Memory B cell (primary cell): ENCODE measurements around the gene MT2A.

ENCODE experiments used
- ATAC-seq: fragments of 150-1000 bp; cut with Tn5 transposase; 2 replicates; pipeline ENCODE4 v1.10.0; 2021; ENCODE audit warnings: low read depth, mild to moderate bottlenecking, moderate library complexity
- DNase-seq, 2 donors: peaks; one replicate each; pipeline ENCODE4 v3.0.0; 2022; ENCODE audit warnings: low spot score in 2 of 2
- H3K27ac Mint-ChIP-seq: one replicate; pipeline ENCODE4 v1.8.0; 2022; ENCODE audit warnings: mild to moderate bottlenecking, moderate library complexity, mixed read lengths
- H3K27me3 Mint-ChIP-seq: one replicate; pipeline ENCODE4 v1.8.0; 2022; ENCODE audit warnings: mixed read lengths
- H3K36me3 Mint-ChIP-seq: one replicate; pipeline ENCODE4 v1.8.0; 2022; ENCODE audit warnings: mild to moderate bottlenecking, mixed read lengths
- H3K4me1 Mint-ChIP-seq: one replicate; pipeline ENCODE4 v1.8.0; 2022; ENCODE audit warnings: mixed read lengths
- H3K4me3 Mint-ChIP-seq: one replicate; pipeline ENCODE4 v1.8.0; 2022; ENCODE audit warnings: mild to moderate bottlenecking, moderate library complexity, mixed read lengths
- H3K9me3 Mint-ChIP-seq: one replicate; pipeline ENCODE4 v1.8.0; 2022; ENCODE audit warnings: mixed read lengths

Gene MT2A

DNA sequence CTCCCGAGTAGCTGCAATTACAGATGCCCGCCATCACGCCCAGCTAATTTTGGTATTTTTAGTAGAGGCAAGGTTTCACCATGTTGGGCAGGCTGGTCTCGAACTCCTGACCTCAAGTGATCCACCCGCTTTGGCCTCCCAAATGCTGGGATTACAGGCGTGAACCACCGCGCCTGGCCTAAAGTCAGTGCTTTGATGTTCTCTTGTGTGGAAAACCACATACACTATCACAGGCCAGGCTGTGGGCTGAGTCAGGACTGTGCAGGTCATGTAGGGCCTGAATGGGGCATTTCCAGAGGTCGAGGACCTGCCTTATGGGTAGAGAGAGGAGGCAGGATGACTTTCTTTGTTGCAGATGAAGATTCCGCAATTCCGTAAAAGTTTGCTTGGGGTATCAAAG lies 24.1 kb upstream of the MT2A start:
- no peak for ATAC-seq
- no peak overlapping the region for H3K4me3 Mint-ChIP-seq
- H3K36me3 Mint-ChIP-seq = no peaks in the 10 kb centered on the region
- H3K27ac Mint-ChIP-seq = no peak overlapping the region
- peaks cover 3% of the 10 kb centered on the region for H3K4me1 Mint-ChIP-seq
- H3K27me3 Mint-ChIP-seq = peaks cover 17% of the 10 kb centered on the region
- DNase-seq = no peak
- no peaks in the 10 kb centered on the region for H3K9me3 Mint-ChIP-seq

DNA sequence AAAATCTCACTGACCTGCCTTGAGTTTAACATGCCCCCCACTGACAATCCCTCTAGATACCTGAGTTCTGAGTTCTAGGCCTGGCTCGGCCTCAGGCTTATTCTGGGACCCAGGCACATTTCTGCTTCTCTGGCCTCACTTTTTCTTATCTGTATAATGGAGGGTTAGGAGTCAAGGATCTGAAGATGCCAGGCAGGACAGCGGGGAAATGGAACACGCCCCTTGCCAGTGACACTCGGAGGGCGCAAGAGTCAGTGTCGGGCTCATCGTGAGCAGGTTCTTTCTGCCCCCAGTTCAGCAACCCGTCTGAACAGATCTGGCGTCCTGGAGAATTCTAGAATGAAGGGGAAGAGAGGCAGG lies 19.6 kb upstream of the MT2A start:
- Mint-ChIP-seq H3K27me3 (peaks cover 33% of the 10 kb centered on the region), H3K36me3 (no peaks in the 10 kb centered on the region), H3K9me3 (no peaks in the 10 kb centered on the region), H3K27ac (no peak overlapping the region), H3K4me1 (peaks cover 6% of the 10 kb centered on the region), H3K4me3 (peak overlapping the region; percentile 59)
- DNase-seq (no peak), ATAC-seq (no peak)

DNA sequence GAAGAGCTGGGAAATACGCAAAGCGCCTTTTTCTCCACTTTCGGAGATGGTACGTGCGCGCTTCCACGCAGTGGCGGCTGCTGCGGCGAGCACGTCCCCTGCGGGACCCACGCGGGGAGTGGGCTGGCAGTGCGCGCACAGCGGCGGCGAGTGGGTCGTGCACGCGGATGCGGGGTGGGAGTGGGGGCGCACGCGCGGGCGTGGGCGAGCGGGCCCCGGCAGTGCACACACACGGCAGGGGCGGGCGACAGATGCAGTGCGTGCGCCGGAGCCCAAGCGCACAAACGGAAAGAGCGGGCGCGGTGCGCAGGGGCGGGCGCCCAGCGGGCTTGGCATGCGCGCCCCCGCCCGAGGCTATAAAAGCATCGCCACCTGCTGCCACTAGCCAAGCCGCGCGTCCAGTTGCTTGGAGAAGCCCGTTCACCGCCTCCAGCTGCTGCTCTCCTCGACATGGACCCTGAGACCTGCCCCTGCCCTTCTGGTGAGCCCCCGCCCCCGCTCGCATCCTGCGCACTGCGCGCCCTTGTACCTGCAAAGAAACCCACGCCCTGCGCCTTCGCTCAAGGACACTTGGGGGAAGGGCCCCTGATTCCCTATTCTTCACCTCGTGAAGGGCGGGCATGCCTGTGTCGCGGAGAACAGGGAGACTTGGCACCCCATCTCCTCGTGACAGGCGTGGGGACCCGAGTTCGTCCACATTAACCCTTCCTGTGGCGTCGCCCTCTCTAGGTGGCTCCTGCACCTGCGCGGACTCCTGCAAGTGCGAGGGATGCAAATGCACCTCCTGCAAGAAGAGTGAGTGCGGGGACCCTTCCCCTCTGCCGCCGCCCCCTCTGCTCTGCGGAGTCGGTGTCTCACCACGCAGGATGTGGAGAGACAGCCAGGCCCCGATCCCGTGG lies 19.0 kb upstream of the MT2A start, which contains the start of gene MT3:
Gene MT3, plus strand, starts transcription at position 388 of the 899 bp plus-strand sequence. Its CDS starts 63 bp downstream, at position 451.
- peaks cover 6% of the 10 kb centered on the region for H3K4me1 Mint-ChIP-seq
- DNase-seq (no peak), ATAC-seq (peak; percentile 31)
- H3K27me3 Mint-ChIP-seq = peaks cover 30% of the 10 kb centered on the region
- H3K27ac Mint-ChIP-seq = no peak within 1 kb of the TSS
- peaks cover 2% of the 10 kb centered on the region for H3K9me3 Mint-ChIP-seq
- peak within 1 kb of the TSS; percentile 59 for H3K4me3 Mint-ChIP-seq
- no peaks in the 10 kb centered on the region for H3K36me3 Mint-ChIP-seq

DNA sequence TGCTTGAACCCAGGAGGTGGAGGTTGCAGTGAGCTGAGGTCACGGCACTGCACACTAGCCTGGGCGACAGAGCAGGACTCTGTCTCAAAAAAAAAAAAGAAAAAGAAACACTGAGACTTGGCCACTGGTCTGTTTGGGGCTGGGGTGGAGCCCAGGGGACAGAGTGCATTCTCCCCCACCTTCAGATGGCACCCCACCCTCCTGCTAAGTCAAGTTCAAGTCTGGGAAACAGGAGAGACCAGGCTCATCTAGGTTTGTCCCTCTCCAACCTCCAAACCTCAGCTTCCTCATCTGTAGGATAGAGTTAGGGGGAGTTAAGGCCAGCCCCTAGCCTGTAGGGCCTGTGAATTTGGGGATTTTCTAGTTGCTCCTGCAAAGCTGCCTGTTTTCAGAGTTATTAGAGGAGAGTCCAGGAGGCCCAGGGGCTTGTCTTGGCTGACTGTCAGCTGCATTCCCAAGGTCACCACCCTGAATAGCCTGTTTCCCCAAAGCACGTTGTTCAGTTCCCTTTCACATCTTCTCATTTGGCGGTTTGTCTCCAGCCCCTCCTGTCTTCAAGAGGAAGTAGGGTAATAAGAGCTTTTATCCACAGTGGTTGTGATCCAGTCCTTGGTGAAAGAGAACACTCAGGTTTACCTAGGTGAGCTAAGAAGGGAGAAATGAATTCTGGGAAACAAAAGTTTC lies 16.9 kb upstream of the MT2A start:
- Mint-ChIP-seq H3K27me3 (peaks cover 27% of the 10 kb centered on the region), H3K4me1 (peaks cover 6% of the 10 kb centered on the region), H3K36me3 (no peaks in the 10 kb centered on the region), H3K9me3 (peaks cover 2% of the 10 kb centered on the region), H3K4me3 (no peak overlapping the region), H3K27ac (no peak overlapping the region)
- DNase-seq (no peak), ATAC-seq (no peak)

DNA sequence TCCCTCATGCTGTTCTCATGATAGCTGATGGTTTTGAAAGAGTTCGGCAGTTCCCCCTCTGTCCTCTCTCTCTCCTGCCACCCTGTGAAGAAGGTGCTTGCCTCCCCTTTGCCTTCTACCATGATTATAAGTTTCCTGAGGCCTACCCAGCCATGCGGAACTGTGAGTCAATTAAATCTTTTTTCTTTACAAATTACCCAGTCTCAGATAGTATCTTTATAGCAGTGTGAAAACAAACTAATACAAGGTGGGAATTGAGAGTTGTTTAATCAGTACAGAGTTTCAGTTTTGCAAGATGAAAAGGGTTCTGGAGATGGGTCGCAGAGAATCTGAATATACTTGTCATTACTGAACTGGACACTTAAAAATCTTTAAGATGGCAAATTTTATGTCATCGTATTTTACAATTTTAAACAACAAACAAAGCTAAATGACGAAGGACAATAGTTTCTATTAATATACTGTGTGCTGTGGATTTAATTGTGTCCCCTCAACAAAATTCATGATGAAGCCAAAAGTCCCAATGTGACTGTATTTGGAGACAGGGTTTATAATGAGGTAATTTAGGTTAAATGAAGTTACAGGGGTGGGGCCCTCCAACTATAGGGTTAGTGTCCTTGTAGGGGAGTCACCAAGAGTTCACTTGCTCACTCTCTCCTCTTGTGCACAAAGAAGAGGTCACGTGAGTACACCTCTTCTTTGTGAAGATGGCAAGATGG lies 14.7 kb upstream of the MT2A start:
- peaks cover 22% of the 10 kb centered on the region for H3K27me3 Mint-ChIP-seq
- DNase-seq = no peak
- no peak overlapping the region for H3K4me3 Mint-ChIP-seq
- peaks cover 5% of the 10 kb centered on the region for H3K4me1 Mint-ChIP-seq
- peaks cover 9% of the 10 kb centered on the region for H3K9me3 Mint-ChIP-seq
- no peak for ATAC-seq
- no peak overlapping the region for H3K27ac Mint-ChIP-seq
- no peaks in the 10 kb centered on the region for H3K36me3 Mint-ChIP-seq

DNA sequence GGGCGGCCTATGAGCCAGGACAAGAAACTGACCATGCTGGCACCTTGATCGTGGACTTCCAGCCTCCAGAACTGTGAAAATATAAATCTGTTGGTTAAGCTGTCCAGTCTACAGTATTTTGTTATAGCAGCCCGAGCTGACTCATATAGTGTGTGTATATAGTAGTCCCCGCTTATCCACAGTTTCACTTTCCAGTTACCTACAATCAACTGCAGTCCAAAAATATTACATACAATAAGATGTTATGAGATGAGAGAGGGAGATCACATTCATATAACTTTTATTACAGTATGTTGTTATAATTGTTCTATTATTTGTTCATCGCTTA lies 14.1 kb upstream of the MT2A start:
- H3K4me3 Mint-ChIP-seq = no peak overlapping the region
- H3K27ac Mint-ChIP-seq = no peak overlapping the region
- H3K9me3 Mint-ChIP-seq = peaks cover 9% of the 10 kb centered on the region
- DNase-seq (no peak), ATAC-seq (no peak)
- H3K36me3 Mint-ChIP-seq = no peaks in the 10 kb centered on the region
- H3K4me1 Mint-ChIP-seq = peaks cover 3% of the 10 kb centered on the region
- peaks cover 19% of the 10 kb centered on the region for H3K27me3 Mint-ChIP-seq

DNA sequence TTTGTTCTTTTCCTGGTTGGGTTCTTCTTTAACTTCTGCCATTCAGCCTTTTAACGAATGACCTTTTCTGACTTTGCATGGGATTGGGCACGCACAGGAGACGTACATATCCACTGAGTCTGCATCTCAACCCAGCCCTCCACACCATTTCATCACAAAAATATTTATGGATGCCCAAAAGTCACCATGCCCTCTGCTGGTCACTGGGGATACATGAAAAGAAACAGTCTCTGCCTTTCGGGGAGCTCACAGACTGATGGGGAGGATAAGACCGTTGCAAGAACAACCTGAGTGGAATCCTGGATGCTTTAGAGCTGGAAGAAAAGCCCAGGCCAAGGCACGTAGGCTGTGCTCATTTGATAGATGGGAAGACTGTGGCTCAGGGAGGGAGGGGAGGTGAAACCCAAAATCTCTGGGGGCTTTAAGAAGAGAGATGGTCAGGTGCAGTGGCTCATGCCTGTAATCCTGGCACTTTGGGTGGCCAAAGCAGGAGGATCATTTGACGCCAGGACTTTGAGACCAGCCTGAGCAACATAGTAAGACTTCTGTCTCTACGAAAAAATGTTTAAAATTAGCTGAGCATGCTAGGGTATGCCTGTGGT lies 7.9 kb upstream of the MT2A start:
- peaks cover 4% of the 10 kb centered on the region for H3K4me1 Mint-ChIP-seq
- ATAC-seq (peak; percentile 77), DNase-seq (peak in 1 of 2 donors; percentile 43)
- no peaks in the 10 kb centered on the region for H3K36me3 Mint-ChIP-seq
- peaks cover 7% of the 10 kb centered on the region for H3K9me3 Mint-ChIP-seq
- no peak overlapping the region for H3K27ac Mint-ChIP-seq
- no peak overlapping the region for H3K4me3 Mint-ChIP-seq
- peaks cover 10% of the 10 kb centered on the region for H3K27me3 Mint-ChIP-seq

DNA sequence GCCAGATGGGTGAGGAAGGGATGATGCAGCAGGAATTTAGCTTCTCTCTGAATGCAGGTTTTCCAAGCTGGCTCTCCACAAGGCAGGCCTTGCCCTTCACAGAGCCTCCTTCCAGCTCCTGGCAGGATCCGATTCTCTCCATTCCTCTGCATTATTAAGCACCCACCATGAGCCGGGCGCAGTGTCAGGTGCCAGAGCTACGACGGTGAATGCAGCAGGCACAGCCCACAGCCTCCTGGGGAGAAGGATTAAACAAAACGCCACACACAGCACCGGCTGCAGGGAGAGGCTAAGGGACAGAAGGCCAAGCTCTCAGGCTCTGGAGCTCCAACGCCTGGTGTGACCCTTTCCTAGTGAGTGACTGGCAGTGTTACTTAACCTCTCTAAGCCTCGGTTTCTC lies 7.1 kb upstream of the MT2A start:
- no peaks in the 10 kb centered on the region for H3K36me3 Mint-ChIP-seq
- peaks cover 7% of the 10 kb centered on the region for H3K9me3 Mint-ChIP-seq
- DNase-seq = no peak
- peaks cover 10% of the 10 kb centered on the region for H3K27me3 Mint-ChIP-seq
- no peak for ATAC-seq
- no peak overlapping the region for H3K4me3 Mint-ChIP-seq
- H3K4me1 Mint-ChIP-seq = peaks cover 4% of the 10 kb centered on the region
- no peak overlapping the region for H3K27ac Mint-ChIP-seq

DNA sequence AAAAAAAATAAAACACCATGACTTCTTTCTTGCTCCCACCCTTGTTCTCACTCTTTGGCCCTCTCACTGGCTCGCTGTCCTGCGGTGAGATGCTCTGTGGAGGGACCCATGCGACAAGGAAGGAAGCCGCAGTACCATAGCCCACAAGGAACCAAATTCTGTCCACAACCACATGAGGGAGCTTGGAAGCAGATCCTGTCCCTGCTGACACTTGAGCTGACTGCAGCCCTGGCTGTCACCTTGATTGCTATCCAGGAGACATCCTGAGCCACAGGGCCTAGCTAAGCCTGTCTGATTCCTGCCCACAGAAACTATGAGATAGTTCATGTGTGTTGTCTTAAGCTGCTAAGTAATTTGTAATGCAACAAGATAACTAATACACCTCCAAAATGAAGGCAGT lies 4.8 kb upstream of the MT2A start:
- Mint-ChIP-seq H3K36me3 (no peaks in the 10 kb centered on the region), H3K4me3 (no peak overlapping the region), H3K9me3 (no peaks in the 10 kb centered on the region), H3K4me1 (peaks cover 10% of the 10 kb centered on the region), H3K27ac (no peak overlapping the region), H3K27me3 (peaks cover 10% of the 10 kb centered on the region)
- ATAC-seq (no peak), DNase-seq (no peak)

DNA sequence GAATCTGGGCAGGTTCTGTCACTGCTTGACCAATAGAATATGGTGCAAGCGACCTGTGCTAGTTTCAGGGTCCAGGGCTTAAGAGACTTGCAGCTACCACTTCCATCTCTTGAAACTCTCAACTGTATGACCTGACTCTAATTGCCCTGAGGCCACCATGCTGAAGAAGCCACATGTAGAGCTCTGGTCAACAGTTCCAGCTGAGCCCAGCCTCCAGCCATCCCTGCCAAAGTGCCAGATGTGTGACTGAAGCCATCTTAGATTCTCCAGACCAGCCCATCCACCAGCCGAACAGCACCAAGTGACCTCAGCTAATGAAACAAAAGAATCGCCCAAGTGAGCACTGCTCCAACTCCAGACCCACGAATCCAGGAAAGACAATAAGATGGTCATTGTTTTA lies 3.4 kb upstream of the MT2A start:
- Mint-ChIP-seq H3K4me1 (peaks cover 17% of the 10 kb centered on the region), H3K27me3 (peaks cover 10% of the 10 kb centered on the region), H3K9me3 (no peaks in the 10 kb centered on the region), H3K27ac (no peak overlapping the region), H3K4me3 (no peak overlapping the region), H3K36me3 (no peaks in the 10 kb centered on the region)
- DNase-seq = no peak
- ATAC-seq = no peak

DNA sequence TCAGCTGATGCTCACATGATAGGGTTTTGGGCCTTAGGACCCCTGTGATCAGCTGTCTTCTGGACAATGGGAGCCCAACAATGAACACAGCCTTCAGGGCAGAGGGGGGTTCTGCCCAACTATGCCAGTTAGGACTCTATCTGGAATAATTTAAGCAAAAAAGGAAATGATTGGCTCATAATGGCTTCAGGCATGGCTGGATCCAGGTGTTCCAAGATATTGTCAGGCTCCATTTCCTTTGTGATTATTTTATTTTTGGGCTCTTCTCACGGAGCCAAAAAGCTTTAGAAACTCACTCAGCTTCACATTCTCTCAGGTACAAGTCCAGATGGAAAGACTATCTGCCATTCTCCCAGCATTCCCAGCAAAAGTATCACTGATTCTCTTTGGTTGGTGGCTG lies 2.9 kb upstream of the MT2A start:
- no peak for ATAC-seq
- DNase-seq = no peak
- no peaks in the 10 kb centered on the region for H3K36me3 Mint-ChIP-seq
- no peak overlapping the region for H3K4me3 Mint-ChIP-seq
- H3K27me3 Mint-ChIP-seq = peaks cover 7% of the 10 kb centered on the region
- H3K27ac Mint-ChIP-seq = no peak overlapping the region
- no peaks in the 10 kb centered on the region for H3K9me3 Mint-ChIP-seq
- H3K4me1 Mint-ChIP-seq = peaks cover 18% of the 10 kb centered on the region

DNA sequence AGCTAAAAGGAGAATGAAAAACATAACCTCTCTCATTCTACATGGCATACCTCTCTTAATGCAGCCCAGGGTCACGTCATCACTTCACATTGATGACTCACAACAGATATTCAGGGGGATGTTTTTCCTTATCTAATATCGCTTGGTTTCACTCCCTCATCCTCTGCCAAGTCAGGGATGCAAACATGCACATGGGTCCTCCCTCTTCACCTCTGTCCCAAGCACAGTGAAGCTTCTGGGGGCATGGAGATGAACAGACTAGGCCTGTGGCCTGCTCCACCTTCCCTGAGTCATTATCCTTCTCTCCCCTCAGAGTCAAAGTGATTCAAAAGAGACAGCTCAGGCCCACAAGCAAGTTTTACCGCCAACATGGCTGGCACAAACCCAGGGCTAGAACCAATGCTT lies 2.3 kb upstream of the MT2A start:
- H3K27me3 Mint-ChIP-seq = peaks cover 3% of the 10 kb centered on the region
- no peak for DNase-seq
- no peaks in the 10 kb centered on the region for H3K36me3 Mint-ChIP-seq
- no peak overlapping the region for H3K4me3 Mint-ChIP-seq
- H3K4me1 Mint-ChIP-seq = peaks cover 22% of the 10 kb centered on the region
- no peaks in the 10 kb centered on the region for H3K9me3 Mint-ChIP-seq
- no peak overlapping the region for H3K27ac Mint-ChIP-seq
- no peak for ATAC-seq

DNA sequence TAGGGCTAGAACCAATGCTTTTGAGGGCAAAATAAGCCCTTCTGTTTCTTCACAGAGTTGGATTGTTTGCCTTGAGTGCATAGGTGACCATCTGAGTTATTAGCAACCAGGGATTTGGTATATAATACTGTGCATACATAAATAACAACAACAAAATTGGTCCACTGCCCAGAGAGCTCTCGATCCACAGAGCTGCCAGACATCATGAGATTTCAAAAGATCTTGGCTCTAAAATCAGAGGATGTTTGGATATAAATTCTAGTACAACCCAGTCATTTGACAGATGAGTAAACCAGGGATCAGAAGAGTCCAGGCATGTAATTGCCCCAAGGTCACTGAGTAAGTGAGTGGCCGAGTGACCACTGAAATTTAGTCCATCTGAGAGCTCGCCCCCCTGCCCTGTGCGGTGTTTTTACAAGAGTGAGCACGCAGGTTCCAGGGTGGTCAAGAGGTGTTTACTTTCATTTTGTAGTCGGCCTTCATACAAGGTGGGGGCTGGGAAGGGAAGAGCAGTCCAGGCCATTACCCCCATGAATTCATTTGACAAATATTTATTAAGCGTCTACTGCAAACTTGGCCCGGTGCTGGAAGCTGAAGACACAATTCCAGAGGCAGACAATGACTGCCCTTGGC lies 1.8 kb upstream of the MT2A start:
- Mint-ChIP-seq H3K27ac (peak overlapping the region; percentile 17), H3K4me1 (peaks cover 26% of the 10 kb centered on the region), H3K9me3 (no peaks in the 10 kb centered on the region), H3K4me3 (peak overlapping the region; percentile 27), H3K36me3 (no peaks in the 10 kb centered on the region), H3K27me3 (peaks cover 2% of the 10 kb centered on the region)
- DNase-seq (no peak), ATAC-seq (no peak)
